Glutamatergic neuron (in vitro differentiated cells): ENCODE data around the gene CAT. TPM values are rescaled to one million over a fixed set of nuclear protein-coding genes. Genes with fewer than 3 reads are reported as not detected.

Experiments used
- DNase-seq: peaks from one replicate; pipeline ENCODE4 v3.0.0; 2022
- H3K27ac Mint-ChIP-seq: one replicate; pipeline ENCODE4 v1.8.0; 2020; ENCODE audit warnings: mild to moderate bottlenecking, mixed read lengths, inconsistent platforms; ENCODE audit not compliant: unreplicated experiment
- H3K27me3 Mint-ChIP-seq: one replicate; pipeline ENCODE4 v1.8.0; 2020; ENCODE audit warnings: mild to moderate bottlenecking, moderate library complexity, mixed read lengths, inconsistent platforms; ENCODE audit not compliant: unreplicated experiment
- H3K36me3 Mint-ChIP-seq: one replicate; pipeline ENCODE4 v1.8.0; 2020; ENCODE audit warnings: mild to moderate bottlenecking, mixed read lengths, inconsistent platforms; ENCODE audit not compliant: unreplicated experiment
- H3K4me1 Mint-ChIP-seq: one replicate; pipeline ENCODE4 v1.8.0; 2020; ENCODE audit warnings: mild to moderate bottlenecking, low read depth, mixed read lengths, inconsistent platforms; ENCODE audit not compliant: unreplicated experiment
- H3K4me3 Mint-ChIP-seq: one replicate; pipeline ENCODE4 v1.8.0; 2020; ENCODE audit warnings: mild to moderate bottlenecking, mixed read lengths, inconsistent platforms; ENCODE audit not compliant: unreplicated experiment
- H3K9me3 Mint-ChIP-seq: one replicate; pipeline ENCODE4 v1.8.0; 2020; ENCODE audit warnings: mild to moderate bottlenecking, moderate library complexity, mixed read lengths, inconsistent platforms; ENCODE audit not compliant: unreplicated experiment
- total RNA-seq: library from RNA; stranded (reverse); fragmentation: NEBNext Ultra II Directional; extraction: Animal tissue kit (Norgen Biotek cat#: 25700); gene quantifications from one replicate; pipeline ENCODE4 v1.2.1, GENCODE V29; 2021; ENCODE audit not compliant: unreplicated experiment
- TF ChIP-seq, protein P1 (sequence below): fragments of 200-600 bp; sonication (generic); IDR thresholded peaks from one replicate; pipeline ENCODE4 v1.5.0; 2021; ENCODE audit not compliant: partially characterized antibody, unreplicated experiment

CAT gene
- total RNA-seq, 1 donor from 2014 or later = 22.9 TPM

DNA sequence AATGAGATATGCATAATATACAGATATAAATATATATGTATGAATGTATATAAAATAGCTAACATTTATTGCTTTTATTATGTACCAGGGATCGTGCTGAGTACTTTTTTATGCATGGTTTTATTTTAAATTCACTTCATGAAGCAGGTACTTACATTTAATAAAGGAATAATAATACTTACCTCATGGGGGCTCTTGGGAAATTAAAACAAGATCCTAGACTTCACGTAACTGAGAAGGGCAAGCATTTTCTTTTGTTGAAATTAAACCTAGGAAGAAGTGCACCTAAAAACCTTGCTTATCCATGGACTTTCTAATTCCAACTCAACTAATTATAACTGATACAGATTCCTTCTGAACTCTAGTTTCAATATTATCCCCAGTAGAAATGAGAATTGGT, 40.9 kb upstream of the CAT start:
- Mint-ChIP-seq H3K27ac (no peak overlapping the region), H3K4me3 (no peak overlapping the region), H3K27me3 (no peaks in the 10 kb centered on the region), H3K9me3 (peaks cover 2% of the 10 kb centered on the region), H3K36me3 (no peaks in the 10 kb centered on the region), H3K4me1 (no peaks in the 10 kb centered on the region)
- no peak for DNase-seq
- TF ChIP-seq, protein P1, sequence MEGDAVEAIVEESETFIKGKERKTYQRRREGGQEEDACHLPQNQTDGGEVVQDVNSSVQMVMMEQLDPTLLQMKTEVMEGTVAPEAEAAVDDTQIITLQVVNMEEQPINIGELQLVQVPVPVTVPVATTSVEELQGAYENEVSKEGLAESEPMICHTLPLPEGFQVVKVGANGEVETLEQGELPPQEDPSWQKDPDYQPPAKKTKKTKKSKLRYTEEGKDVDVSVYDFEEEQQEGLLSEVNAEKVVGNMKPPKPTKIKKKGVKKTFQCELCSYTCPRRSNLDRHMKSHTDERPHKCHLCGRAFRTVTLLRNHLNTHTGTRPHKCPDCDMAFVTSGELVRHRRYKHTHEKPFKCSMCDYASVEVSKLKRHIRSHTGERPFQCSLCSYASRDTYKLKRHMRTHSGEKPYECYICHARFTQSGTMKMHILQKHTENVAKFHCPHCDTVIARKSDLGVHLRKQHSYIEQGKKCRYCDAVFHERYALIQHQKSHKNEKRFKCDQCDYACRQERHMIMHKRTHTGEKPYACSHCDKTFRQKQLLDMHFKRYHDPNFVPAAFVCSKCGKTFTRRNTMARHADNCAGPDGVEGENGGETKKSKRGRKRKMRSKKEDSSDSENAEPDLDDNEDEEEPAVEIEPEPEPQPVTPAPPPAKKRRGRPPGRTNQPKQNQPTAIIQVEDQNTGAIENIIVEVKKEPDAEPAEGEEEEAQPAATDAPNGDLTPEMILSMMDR = no peak

DNA sequence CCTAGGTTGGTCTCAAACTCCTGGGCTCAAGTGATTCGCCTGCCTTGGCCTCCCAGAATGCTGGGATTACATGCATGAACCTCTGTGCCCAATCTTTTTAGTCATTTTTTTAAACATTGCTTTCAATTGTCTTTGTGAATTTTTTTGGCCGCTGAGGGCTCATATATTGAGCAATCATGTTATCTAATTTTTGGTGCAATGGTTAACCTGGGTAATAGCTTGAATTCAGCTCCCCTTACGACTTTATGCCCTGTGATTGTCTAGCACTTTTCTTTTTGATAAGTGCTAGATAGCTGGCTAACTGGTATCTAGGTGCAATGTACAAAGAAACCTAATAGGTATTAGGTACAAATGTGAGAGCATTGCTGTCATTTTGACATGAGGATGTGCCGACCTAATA, 35.3 kb upstream of the CAT start:
- Mint-ChIP-seq H3K9me3 (no peaks in the 10 kb centered on the region), H3K4me3 (no peak overlapping the region), H3K4me1 (no peaks in the 10 kb centered on the region), H3K27ac (no peak overlapping the region), H3K27me3 (no peaks in the 10 kb centered on the region), H3K36me3 (no peaks in the 10 kb centered on the region)
- DNase-seq = no peak
- TF ChIP-seq, protein P1 = no peak

DNA sequence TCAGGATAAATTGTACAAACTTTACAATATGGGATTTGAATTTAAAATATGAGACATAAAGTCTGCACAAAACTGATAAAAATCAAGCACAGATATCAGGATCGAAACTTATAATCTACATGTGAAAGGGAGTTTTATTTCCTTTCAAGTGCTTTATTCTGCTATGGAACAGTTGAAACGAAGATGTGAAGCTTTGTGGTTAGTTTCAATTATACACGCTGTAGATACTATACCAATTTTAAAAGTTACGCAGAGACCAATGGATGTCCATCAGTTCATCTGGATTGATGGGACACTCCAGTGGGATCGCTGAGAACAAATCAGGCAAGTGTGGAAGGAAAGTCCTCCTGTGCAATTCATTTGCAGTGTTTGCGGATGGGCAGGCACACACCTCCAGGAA, 34.5 kb upstream of the CAT start:
- no peaks in the 10 kb centered on the region for H3K4me1 Mint-ChIP-seq
- H3K9me3 Mint-ChIP-seq = no peaks in the 10 kb centered on the region
- DNase-seq = no peak
- no peak overlapping the region for H3K4me3 Mint-ChIP-seq
- no peaks in the 10 kb centered on the region for H3K27me3 Mint-ChIP-seq
- TF ChIP-seq, protein P1 = no peak
- H3K27ac Mint-ChIP-seq = no peak overlapping the region
- H3K36me3 Mint-ChIP-seq = no peaks in the 10 kb centered on the region

DNA sequence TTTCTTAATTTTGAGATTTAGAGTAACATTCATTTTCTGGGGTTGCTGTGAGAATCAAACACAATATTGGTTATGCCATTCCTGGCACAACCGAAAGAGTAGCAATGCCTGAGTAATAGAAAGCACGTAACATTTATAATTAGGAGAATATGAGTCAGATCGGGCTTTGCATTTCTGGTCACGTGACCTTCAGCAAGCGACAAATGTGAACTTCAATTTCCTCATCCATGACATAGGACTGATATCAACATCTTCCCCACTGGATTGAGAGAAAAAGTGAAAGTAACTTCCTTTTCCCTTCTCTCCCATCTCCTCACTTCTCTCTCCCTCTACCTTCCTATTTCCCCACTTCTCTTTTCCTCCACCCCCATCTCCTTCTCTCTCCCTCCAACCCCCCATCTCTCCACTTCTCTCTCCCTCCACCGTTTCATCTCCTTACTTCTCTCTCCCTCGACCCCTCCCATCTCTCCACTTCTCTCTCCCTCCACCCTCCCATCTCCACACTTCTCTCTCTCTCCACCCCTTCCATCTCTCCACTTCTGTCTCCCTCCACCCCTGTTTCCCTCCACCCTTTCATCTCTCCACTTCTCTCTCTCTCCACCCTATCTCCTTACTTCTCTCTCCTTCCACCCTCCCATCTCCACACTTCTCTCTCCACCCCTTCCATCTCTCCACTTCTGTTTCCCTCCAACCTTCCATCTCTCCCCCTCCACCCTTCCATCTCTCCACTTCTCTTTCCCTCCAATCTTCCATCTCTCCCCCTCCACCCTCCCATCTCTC, 33.5 kb upstream of the CAT start:
- TF ChIP-seq, protein P1 = no peak
- Mint-ChIP-seq H3K27ac (no peak overlapping the region), H3K4me3 (no peak overlapping the region), H3K9me3 (no peaks in the 10 kb centered on the region), H3K36me3 (no peaks in the 10 kb centered on the region), H3K4me1 (no peaks in the 10 kb centered on the region), H3K27me3 (no peaks in the 10 kb centered on the region)
- no peak for DNase-seq

DNA sequence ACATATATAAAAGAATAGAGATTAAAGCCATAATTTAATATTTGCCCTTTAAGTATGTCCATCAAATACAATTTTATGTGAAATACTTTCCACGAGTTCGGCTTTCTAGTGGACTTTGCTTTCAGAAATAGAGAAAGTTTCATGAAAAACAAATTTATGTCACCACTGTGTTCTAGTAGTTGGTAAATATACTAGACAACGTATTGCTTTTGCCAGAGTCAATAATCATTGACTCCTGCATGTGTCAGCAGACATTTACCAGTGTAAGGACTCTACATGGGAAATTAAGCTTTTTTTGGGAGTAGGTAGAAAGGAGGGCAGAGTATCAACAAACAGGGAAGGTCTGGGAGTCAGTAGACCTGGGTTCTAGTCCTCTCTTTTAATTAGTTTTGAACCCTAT, 32.3 kb upstream of the CAT start:
- Mint-ChIP-seq H3K27ac (no peak overlapping the region), H3K27me3 (no peaks in the 10 kb centered on the region), H3K9me3 (peaks cover 4% of the 10 kb centered on the region), H3K4me1 (no peaks in the 10 kb centered on the region), H3K4me3 (no peak overlapping the region), H3K36me3 (no peaks in the 10 kb centered on the region)
- no peak for DNase-seq
- TF ChIP-seq, protein P1 = no peak
